NCI-H526 (cell line): ENCODE data around the gene PODN.

Source experiments
- DNase-seq, 2 experiments: peaks; one replicate each; lab custom pipeline; 2025; lab: John Stamatoyannopoulos, UW

Gene PODN

DNA sequence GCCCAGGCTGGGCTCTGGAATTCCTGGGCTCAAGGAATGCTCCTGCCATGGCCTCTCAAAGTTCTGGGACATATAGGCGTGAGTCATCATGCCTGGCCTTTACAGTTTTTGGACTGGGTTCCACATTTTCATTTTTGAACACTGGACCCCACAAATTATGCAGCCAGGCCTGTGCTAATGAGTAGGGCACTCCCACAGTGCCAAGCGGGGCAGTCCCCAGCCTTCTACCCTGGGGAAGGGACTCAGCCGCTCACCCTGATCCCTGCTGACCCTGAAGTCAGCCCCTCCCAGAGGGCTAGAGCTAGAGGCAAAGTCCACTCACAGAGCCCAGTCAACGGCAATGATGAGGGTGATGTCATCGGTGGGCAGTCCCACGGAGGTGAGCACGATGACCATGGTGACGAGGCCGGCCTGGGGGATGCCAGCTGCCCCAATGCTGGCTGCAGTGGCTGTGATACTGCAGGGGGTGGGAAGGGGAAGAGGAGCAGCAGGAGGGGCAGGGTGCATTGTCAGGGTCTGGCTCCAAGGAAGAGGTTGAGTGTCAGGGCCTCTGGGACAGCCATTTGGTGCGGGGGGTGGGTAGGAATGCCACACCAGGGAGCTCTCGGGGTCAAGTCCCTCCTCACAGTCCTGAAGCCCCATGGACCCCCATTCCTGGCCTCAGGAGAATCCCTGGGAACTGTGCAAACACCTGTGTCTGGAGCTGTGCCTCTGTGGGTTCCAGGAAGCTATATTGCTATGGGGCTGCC, 27.6 kb downstream of the PODN start:
- no peak for DNase-seq

DNA sequence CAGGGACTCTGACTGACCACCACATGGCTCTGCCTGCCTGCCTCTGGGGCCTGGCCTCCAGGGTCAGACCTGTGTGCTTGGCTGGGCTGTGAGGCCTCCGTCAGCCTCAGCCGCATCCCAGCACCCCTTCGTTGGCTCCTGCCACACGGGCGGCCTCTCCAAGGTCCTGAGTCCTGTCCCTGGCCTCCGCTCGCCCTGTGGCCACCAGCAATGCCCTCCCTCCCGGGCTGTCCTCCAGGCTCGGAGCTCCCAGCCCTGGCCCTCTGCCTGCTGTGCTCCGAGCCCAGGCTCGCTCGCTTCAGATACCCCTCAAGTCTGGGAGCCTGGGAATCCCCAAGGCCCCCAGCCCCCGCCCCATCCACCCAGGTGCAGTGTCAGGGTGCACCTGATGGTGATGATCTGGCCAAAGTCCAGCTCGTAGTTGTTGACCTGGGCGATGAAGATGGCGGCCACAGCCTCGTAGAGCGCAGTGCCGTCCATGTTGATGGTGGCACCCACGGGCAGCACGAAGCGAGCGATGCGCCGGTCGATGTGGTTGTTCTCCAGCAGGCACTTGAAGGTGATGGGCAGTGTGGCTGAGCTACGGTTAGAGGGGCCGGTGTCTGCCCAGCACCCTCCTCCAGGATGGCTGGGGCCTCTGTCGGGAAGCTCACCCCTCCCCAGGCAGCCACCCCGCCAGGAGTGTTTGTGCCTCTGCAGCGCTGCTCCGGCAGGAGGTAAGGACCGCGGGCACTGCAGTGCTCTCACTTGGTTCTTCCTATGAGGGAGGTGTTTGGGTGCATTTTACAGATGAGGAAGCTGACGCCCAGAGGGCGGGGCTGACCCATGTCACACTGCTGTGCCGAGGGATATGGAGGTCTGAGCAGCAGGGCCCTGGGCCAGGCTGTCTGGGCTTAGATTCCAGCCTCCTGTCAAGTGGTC, 28.5 kb downstream of the PODN start:
- no peak for DNase-seq

DNA sequence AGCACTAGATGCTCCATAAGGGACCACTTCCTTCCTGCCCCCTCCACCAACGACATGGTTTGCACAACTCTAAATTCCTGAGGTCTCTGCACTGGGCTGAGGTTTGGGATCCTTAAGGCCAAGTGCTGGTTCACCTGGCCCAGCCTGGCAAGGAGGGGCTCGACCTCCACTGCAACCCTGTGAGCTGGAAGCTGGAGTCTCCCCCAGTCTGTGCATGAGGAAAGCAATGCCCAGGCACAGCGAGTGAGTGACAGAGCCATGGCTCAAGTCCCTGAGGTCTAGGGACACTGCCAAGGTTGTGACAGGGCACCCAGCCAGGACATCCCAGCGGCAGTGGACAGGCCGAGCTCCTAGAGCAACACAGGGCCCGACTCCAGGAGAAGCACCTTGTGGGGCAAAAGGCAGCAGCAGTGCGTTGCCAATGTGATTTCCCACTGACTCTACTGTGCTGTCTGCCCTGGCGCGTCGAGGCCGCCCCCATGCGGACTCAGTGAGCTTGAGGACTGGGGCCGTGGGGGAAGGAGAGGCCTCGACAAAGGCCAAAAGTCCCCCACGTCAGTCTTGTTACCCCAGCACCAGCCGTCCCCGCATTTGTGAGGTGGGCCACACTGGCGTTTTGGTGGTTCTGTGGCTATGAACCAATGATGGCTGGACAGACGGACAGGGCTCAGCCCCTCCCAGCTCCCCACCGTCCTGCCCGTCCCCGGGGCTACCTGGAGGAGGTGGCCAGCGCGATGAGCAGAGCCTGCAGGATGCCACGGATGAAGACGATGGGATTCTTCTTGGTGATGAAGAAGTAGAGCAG, 30.0 kb downstream of the PODN start:
- no peak for DNase-seq

DNA sequence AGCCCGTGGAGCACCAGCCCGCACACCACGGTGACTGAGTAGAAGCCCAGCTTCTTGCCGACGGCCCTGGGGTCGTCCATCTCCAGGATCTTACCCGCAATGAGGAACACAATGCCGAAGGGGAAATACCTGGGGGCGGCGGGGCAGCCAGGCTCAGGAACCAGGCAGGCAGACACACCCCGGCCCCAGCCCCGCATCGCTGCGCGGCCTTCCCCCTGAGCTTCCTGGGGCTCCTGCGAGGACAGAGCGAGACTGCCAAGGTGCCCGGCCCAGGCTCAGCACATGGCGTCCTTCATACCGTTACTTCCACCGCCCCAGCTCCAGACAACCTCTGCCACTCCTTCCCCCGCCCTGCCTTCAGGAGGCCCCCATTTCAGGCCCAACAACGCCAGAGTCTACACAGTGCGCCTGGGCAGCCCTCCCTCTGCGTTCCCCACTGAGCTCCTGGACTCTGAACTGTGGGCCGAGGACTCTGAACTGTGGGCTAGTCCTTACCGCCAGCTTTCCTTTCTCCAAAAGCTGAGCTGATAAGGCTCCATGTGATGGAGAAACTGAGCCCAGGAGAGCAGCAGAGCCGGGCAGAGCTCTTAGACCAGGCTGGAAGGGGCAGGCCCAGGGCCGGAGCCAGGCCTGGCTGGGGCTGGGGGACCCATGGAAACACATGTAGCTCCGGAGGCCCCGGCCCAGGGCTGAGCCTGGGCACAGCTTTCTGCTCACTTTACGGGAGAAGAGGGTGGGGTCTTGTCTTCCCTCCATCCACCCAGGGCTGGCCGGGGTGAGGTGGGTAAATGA, 30.8 kb downstream of the PODN start:
- no peak for DNase-seq

DNA sequence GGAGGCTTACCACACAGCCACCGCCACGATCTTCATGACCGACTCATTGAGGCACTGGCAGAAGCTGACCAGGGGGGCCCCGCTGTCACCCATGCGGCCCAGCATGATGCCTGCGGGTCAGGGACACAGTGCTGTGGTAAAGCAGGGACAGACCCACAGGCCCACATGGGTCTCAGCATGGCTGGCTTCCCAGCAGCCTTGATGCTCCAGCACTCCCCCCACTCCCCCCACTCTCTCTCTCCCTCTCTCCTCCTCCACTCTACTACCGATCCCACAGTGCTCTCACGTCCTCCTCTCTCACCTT, 31.4 kb downstream of the PODN start:
- no peak for DNase-seq

DNA sequence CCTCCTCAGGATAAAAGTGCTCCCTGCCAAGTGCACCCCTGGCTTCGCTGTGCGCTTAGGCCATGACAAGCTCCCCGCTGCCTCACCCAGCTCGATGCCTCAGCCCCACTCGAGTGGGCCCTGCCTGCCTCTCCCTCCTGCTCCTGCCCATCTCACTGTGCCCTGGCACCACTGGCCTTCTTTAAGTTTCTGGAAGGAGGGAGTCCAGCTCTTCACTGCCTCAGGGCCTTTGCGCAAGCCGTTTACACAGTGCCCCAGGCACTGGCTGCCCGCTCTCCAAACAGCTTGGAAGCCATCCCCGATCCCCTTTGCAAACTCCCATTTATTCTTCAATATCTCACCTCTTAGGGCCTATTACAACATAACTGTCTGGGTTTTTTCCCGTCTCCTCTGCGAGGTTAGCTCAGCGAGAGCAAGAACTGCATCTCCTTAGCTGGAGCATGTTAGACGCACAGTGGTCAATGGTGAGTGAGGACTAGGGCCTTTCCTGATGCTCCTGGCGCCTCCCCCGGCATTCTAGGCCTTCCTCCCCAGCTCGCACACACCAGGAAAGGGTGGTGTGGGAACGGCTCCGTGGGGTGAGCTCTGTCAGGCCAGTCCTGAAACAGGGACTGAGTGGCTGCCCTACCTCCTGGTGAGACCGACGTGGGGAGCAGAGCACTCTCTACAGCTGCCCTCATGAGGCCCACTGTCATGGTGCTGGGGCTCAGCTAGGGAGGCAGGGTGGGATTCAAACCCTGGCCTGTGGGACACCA, 31.9 kb downstream of the PODN start:
- DNase-seq: no peak

DNA sequence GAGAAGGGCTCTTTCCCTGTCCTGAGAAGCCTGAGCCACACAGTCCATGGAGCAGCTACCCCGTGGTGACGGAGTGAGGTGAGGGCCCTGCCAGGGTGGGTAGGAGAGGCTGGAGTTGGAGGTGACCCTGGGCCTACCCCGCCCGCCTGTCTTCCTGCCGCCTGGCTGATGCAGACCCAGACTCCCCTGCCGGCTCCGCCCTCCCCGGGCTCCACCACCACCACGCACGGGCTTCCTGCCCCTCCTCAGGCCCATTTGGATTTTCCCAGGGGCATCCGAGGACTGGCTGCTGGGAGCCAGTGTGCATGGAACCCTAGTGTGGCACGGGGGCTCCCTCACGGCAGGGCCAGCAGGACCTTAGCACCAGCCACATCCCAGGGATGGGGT, 32.5 kb downstream of the PODN start:
- no peak for DNase-seq

DNA sequence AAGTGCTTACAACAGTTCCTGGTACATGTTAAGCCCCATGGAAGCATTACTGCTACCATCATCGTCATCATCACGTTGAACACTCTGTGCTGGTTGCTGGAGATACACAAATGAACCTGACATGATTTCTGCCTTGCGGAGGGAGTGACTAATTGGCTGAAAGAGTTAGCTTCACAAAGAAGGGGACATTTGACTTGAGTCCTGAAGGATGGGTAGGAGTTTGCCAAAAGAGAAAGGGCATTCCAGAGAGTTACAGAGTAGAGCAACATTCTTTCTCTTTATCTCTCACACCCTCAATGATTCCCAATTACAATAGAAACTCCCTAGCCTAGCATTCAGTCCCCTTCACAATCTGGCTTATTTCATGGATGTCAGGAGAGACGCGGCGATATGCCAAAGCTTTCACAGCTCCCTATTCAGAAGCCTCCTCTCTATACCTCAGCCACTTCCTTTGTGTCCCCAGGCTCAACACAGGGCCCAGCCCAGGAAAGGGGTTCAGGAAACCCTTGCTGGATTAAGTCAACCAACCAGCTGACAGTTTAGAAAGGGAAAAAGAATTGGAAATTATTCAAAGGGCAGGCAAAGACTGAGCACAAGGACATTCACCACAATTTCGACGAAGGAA, 42.4 kb downstream of the PODN start:
- no peak for DNase-seq

DNA sequence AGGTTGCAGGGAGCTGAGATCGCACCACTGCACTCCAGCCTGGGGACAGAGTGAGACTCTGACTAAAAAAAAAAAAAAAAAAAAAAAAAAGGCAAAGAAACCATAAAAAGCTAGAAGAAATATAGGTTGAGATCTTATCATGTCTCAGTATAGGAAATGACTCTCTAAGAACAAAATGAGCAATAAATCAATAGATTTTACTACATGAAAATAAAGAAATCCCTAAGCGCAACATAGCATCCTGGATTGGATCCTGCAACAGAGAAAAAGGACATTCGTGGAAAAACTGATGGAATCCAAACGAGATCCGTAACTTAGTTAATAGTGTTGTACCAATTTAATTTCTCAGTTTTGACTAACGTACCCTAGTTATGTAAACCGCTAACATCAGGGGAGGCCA, 45.1 kb downstream of the PODN start:
- no peak for DNase-seq

DNA sequence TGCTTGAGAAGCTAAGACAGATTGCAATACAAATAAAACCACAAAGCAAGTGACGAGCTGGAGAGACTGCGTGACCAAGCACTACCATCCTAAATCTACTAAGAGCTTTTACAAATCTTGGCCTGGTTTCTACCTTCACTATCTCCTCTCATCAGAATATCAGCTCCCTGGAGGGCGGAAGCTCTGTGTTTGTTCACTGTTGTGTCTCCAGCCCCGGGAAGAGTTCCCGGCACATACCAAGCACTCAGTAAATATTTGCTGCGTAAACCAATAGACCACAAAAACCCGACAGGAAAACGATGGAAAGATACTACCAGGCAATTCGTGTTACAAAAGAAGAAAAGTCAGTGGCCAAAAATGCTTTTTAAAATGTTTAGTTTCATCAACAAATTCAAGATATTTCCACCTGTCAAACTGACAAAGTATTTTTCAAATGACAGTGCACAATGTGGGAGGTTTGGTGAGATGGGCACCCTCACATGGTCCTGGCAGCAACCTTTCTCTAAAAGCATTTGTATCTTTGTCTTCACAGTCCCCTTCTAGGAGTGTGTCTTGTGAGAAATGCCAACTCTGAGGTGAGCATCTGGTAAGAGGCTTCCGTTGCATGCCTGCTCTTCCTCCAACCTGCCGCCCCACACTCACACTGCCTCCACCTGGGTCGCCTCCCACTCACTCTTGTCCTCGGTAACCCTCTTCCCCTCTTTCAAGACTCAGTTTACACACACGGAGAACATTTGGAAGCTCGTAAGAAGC, 45.7 kb downstream of the PODN start:
- DNase-seq: peak in 1 of 2 experiments; percentile 15

DNA sequence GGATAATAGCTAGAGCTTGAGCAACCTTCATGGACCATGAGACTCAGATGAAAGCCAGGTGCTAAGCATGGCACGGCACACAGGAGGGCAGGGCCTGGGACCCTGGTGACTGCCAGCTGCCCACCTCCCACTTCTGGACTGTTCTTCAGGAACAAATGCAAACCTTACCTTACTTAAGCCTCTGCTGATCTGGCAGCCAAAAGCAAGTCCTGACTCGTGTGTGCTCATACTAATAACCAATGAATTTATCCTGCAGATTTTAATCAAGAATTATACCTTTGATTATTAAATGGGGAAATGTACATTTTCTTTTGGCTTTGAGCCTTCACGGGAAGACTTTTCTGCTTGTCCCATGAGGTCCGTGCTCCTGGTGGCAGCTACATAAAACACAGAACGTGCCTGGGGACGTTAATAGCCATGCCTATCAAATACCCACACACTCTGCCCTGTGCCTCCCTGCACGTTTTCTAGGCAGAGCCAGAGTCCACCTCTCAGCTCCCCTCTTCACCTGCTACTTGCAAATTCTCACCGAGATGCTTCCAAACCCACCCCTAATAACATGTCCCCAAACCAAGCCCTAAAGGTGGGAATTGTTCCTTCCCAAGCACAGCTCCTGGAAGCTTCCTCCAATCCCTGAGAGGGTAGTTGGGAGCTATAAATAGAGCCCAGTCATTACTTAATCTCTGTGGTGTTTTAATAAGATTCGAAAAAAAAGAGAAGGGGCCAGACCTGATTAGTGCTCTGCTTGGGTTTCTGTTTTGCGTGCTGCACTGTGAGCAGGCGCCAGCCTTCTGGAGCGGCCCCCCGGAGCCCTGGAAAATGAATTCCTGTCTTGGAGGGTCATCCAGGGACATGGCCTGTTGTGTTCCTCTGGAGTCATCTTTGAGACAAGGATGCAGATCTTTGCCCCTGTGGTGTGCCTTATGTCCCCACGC, 46.9 kb downstream of the PODN start:
- DNase-seq: no peak

DNA sequence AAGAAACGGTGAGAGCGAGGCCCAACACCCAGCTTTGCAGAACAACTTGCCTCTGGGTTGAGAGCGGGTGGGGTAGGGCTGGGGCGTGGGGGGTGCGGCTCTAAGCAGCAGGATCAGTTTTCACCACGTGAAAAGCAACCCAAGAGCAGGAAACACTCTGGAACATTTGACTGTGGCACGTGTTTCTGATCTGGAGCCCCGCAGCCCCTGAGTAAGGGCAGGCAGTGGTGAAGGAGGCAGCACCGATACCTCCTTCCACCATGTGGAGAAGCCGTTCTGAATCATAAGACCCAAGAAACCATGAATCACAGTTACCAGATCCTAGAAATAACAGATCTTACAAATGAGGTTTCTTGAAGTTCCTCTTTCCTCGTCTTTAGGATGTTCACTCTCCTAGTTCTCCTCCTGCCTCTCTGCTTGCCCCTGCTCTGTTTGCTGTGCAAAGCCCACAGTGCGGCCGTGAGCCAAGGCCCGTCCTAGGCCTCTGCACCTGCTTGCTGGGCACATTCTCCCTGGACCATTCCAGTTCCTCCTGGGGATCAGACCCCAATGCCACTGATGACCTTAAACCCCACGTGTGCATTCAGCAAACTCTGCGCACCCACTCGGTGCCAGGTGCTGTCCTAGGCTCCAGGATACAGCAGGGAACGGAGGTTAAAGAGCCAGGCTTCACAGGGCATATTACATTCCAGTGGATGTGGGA, 48.5 kb downstream of the PODN start:
- peak in 1 of 2 experiments; percentile 13 for DNase-seq

DNA sequence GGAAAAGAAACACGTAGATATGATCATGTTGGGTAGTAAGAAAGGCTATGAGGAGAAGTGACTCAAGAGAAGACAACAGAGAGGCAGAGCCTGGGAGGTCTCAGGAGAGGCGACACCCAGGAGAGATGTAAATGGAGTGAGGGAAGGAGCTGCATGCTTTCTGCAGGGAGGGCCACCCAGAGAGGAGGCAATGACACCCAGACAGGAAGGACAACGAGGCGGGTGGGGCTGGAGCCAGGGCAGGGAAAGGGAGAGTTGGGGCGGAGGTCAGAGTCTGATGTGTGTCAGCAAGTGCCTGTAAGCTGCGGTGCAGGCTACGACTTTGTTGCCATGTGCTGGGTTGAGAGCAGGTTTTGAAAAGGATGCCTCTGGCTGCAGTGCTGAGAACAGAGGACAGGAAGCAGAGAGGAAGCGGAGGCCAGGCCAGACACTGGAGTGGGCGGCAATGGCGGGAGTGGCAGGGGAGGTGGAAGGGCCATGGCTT, 49.1 kb downstream of the PODN start:
- no peak for DNase-seq

DNA sequence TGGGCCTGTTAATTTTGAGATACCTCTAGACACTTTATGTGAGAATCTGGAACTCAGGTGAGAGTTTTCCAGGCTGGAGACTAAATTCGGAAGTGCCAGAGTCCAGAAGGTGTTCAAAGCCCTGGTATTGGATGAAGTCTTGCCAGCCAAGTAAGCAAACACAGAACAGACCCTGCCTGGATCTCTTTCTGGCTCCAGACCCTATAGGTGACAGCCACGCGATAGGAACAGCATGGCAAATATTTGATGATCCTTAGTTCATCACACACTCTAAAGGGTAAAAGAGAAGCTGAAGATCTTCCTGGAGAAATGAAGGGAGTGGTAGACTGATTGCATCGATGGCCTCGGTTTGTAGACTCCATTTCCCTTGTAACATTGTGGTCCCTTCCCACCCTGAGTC, 49.7 kb downstream of the PODN start:
- DNase-seq: no peak

DNA sequence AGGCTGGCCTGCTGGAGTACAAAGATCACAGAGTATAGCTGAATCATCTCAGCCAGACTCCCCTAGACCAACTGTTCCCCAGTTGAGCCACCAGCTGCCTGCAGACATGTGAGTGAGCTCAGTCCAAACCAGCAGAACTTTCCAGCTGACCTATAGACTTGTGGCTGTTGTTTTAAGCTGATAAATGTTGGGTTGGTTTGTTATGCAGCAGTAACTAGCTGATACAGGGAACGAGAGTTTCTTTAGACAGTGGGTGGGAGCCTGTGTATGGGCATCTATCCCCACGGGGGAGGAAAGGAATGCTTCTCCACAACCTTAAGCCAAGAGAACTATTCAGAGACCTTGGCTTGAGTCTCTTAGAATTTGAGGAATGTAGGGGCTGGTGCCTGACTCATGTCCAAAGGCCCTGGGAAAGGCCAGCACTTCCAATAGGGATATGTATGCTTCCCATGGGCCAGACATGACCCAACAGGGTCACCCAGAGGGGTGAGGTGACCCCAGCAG, 50.3 kb downstream of the PODN start:
- no peak for DNase-seq

DNA sequence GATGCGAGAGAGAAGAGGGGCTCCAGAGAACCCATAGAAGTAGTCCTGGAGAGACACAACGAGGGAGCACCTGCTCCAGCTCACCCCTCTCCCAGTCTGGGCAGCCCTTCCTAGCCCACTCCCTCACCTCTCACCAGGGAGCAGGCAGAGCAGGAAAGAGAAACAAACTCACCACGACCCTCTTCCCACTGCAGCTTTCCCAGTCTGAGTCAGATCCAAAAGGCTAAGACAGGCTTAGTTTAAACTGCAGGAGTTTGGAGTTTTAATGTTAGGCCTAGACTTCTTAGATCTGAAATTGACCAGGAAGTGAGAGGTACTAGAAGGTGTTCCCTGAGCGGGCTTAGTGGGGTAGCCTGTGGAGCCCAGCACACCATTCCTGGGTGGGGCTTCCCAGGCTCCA, 50.8 kb downstream of the PODN start:
- no peak for DNase-seq

DNA sequence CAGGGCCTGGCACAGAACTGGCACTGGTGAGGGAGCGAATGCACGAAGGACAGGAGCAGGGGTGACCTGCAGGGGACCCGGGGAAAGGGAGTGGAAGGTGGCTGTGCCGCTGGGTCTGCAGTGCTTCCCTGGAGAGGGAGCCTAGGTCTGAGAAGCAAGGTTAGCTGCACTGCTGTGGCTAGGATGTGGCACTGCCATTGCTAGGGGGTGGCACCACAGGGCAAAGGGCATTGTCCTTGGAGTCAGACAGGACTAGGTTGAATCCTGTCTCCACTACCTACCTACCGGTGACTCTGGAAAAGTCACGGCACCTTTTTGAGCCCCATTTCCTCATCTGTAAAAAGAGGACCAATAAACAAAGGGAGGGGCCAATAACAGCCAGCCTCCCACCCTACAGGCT, 52.1 kb downstream of the PODN start:
- DNase-seq: no peak
